PC-9 (cell line): ENCODE measurements around the gene HIPK1.

ENCODE experiments used
- EZH2 ChIP-seq: fragments of 200-600 bp; sonication (generic); IDR thresholded peaks from 2 replicates; pipeline ENCODE4 v1.8.0; 2017; ENCODE audit warnings: antibody characterized with exemption, low read depth
- TF ChIP-seq, protein P1 (sequence below): fragments of 200-600 bp; sonication (generic); conservative IDR thresholded peaks from 2 replicates; pipeline ENCODE4 v1.6.1; 2017; ENCODE audit warnings: mixed run types, antibody characterized with exemption, mild to moderate bottlenecking, moderate library complexity

DNA sequence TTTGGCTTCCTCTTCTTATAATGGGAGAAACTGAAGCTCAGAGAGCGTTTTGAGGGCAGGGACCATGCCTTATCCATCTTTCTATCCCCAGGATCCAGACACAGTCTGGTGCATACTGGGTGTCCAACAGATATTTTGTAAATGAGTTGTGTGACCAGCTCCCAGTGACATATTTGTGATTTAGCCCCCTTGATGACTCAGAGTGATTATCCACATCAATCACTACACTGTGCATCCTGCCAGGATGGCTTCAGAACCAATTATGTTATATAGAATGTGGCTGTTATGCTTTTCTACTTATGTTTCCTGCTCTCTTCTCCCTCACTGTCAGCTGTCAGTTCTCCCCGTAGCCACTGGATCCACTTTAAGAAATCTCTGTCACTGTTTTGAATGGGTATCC, 61.4 kb downstream of the HIPK1 start:
- TF ChIP-seq, protein P1, sequence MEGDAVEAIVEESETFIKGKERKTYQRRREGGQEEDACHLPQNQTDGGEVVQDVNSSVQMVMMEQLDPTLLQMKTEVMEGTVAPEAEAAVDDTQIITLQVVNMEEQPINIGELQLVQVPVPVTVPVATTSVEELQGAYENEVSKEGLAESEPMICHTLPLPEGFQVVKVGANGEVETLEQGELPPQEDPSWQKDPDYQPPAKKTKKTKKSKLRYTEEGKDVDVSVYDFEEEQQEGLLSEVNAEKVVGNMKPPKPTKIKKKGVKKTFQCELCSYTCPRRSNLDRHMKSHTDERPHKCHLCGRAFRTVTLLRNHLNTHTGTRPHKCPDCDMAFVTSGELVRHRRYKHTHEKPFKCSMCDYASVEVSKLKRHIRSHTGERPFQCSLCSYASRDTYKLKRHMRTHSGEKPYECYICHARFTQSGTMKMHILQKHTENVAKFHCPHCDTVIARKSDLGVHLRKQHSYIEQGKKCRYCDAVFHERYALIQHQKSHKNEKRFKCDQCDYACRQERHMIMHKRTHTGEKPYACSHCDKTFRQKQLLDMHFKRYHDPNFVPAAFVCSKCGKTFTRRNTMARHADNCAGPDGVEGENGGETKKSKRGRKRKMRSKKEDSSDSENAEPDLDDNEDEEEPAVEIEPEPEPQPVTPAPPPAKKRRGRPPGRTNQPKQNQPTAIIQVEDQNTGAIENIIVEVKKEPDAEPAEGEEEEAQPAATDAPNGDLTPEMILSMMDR: no peak
- no peak for TF ChIP-seq EZH2
